ENCODE data around the gene GALNT2.

Gene GALNT2

GRCh38 chr1:230284891-230285290 is 217.9 kb downstream of the GALNT2 start:
- TF ChIP-seq, protein P1, sequence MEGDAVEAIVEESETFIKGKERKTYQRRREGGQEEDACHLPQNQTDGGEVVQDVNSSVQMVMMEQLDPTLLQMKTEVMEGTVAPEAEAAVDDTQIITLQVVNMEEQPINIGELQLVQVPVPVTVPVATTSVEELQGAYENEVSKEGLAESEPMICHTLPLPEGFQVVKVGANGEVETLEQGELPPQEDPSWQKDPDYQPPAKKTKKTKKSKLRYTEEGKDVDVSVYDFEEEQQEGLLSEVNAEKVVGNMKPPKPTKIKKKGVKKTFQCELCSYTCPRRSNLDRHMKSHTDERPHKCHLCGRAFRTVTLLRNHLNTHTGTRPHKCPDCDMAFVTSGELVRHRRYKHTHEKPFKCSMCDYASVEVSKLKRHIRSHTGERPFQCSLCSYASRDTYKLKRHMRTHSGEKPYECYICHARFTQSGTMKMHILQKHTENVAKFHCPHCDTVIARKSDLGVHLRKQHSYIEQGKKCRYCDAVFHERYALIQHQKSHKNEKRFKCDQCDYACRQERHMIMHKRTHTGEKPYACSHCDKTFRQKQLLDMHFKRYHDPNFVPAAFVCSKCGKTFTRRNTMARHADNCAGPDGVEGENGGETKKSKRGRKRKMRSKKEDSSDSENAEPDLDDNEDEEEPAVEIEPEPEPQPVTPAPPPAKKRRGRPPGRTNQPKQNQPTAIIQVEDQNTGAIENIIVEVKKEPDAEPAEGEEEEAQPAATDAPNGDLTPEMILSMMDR (IDR thresholded peaks at IDR 0.05; ENCODE audit: extremely low read depth, insufficient read depth, missing control alignments): no peak
- in situ Hi-C loops (cut with MboI; ENCODE audit: low pct_unique_long_range_greater_than_20kb, low sequenced_read_pairs, unreplicated experiment): no loop called here
- no peak for DNase-seq (ENCODE audit: low spot score)

DNA sequence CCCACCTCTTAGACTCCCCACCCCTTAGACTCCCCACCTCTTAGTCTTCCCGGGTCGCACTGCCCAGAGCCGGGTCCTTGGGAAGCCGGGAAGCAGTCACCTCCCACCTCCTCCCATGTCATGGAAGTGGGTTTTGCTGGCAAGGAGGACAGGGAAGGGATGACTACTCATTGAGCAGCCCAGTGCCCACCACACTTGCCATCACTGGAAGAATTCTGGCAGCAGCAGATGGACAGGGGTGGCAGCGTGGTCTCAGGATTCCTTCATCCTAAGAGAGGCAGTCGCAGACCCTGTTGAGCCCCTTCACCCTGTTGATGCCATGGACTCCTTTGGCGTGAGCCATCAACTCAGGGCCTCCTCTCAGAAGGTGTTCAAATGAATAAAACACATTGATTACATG is 218.3 kb downstream of the GALNT2 start:
- TF ChIP-seq, protein P1 (IDR thresholded peaks at IDR 0.05; ENCODE audit: extremely low read depth, insufficient read depth, missing control alignments): no peak
- no peak for DNase-seq (ENCODE audit: low spot score)
- in situ Hi-C loops (cut with MboI; ENCODE audit: low pct_unique_long_range_greater_than_20kb, low sequenced_read_pairs, unreplicated experiment): no loop called here

- DNase-seq (ENCODE audit: low spot score): no peak
- TF ChIP-seq, protein P1 (IDR thresholded peaks at IDR 0.05; ENCODE audit: extremely low read depth, insufficient read depth, missing control alignments): no peak
- in situ Hi-C loops (cut with MboI; ENCODE audit: low pct_unique_long_range_greater_than_20kb, low sequenced_read_pairs, unreplicated experiment): no loop called here
Observed at GRCh38 chr1:230286166-230286889, 219.3 kb downstream of the GALNT2 start.

DNA sequence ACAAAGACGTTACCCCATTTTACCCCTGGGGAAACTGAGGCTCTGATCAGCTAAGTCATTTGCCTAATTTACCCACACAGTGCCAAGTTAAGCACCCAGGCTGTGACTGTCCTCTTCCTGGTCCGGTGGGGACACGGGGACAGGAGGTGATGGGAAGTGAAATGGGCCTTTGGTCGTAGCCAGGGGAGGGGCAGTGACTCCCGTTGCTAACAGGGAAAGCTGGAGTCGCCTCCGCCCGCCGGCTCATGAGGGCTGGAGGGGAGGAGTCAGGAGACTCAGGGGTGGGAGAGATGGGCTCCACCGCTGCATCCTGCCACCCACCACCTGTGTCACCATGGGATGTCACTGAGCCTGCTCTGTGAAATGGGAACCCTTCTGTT is 219.8 kb downstream of the GALNT2 start:
- DNase-seq (ENCODE audit: low spot score): no peak
- TF ChIP-seq, protein P1 (IDR thresholded peaks at IDR 0.05; ENCODE audit: extremely low read depth, insufficient read depth, missing control alignments): no peak
- in situ Hi-C loops (cut with MboI; ENCODE audit: low pct_unique_long_range_greater_than_20kb, low sequenced_read_pairs, unreplicated experiment): no loop called here

- TF ChIP-seq, protein P1 (IDR thresholded peaks at IDR 0.05; ENCODE audit: extremely low read depth, insufficient read depth, missing control alignments): no peak
- in situ Hi-C loops (cut with MboI; ENCODE audit: low pct_unique_long_range_greater_than_20kb, low sequenced_read_pairs, unreplicated experiment): no loop called here
- DNase-seq (ENCODE audit: low spot score): no peak
Observed at GRCh38 chr1:230287674-230288315, 220.8 kb downstream of the GALNT2 start.

DNA sequence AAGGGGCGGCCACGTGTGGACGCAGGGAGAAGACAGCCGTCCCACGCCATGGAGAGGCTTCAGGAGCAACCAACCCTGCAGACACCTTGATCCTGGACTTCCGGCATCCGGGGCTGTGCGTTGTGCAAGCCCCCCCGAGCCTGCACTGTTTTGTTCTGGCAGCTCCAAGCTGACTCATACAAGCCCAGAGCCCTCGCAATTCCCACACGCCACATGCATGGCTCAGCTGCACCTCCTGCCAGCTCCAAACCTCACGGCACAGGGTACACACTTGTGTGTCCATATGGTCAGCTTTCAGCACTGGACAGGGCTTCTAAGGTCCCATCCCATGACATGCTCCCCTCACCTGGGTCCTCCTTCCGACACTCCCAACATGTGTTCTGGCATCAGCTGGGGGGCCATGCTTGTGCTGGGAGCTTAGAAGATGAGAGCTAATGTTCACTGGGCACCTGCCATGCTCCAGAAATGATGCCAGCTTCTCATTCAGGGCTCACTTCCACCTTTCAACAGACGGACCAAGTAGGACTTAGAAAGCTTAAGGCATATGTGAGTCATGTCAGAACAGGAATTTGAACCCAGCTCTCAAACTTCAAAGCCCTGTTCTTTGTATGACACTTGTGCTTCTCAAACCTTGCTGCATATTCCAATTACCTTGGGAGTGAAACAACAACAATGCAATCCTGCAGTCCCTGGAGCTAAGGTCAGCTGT is 221.8 kb downstream of the GALNT2 start:
- in situ Hi-C loops (cut with MboI; ENCODE audit: low pct_unique_long_range_greater_than_20kb, low sequenced_read_pairs, unreplicated experiment): no loop called here
- TF ChIP-seq, protein P1 (IDR thresholded peaks at IDR 0.05; ENCODE audit: extremely low read depth, insufficient read depth, missing control alignments): no peak

More for the DNA sequence above, 221.8 kb downstream of the GALNT2 start:
- DNase-seq (ENCODE audit: low spot score): no peak
